Loucy (cell line): Measurements from ENCODE around the gene MEGF6.

Experiments
- H2AFZ ChIP-seq: fragments of 200-600 bp; sonication (generic); 2 replicates; pipeline ENCODE4 v1.6.0; 2016; ENCODE audit warnings: antibody characterized with exemption, mild to moderate bottlenecking, low read length, moderate library complexity
- H3F3A ChIP-seq: fragments of 200-600 bp; 2 replicates; pipeline ENCODE4 v1.6.0; 2016; ENCODE audit warnings: antibody characterized with exemption, low read depth, mild to moderate bottlenecking
- H3K27me3 ChIP-seq: fragments of 200-600 bp; sonication (generic); 2 replicates; pipeline ENCODE4 v1.6.1; 2014; ENCODE audit warnings: low read length, mild to moderate bottlenecking; ENCODE audit not compliant: insufficient read depth, poor library complexity, severe bottlenecking
- H3K36me3 ChIP-seq: fragments of 200-600 bp; sonication (generic); 2 replicates; pipeline ENCODE4 v1.6.1; 2016; ENCODE audit warnings: low read length; ENCODE audit not compliant: insufficient read depth
- H3K4me1 ChIP-seq: fragments of 200-600 bp; sonication (generic); 2 replicates; pipeline ENCODE4 v1.5.1; 2014; ENCODE audit warnings: low read length, mild to moderate bottlenecking; ENCODE audit not compliant: insufficient read depth, poor library complexity, severe bottlenecking
- H3K4me2 ChIP-seq: fragments of 200-600 bp; sonication (generic); 2 replicates; pipeline ENCODE4 v1.6.0; 2014; ENCODE audit warnings: antibody characterized with exemption, low read length, low read depth, mild to moderate bottlenecking; ENCODE audit not compliant: poor library complexity, severe bottlenecking
- H3K4me3 ChIP-seq: fragments of 200-600 bp; sonication (generic); 2 replicates; pipeline ENCODE4 v1.5.1; 2014; ENCODE audit warnings: low read length, mild to moderate bottlenecking, mixed read lengths; ENCODE audit not compliant: poor library complexity, severe bottlenecking
- H3K79me2 ChIP-seq: fragments of 200-600 bp; sonication (generic); 2 replicates; pipeline ENCODE4 v1.6.1; 2014; ENCODE audit warnings: low read length; ENCODE audit not compliant: insufficient read depth
- H3K9ac ChIP-seq: fragments of 200-600 bp; sonication (generic); 2 replicates; pipeline ENCODE4 v1.6.0; 2014; ENCODE audit warnings: mild to moderate bottlenecking, low read depth, low read length, moderate library complexity; ENCODE audit not compliant: poor library complexity, severe bottlenecking
- H3K9me2 ChIP-seq: fragments of 200-600 bp; sonication (generic); replicated peaks from 2 replicates; pipeline ENCODE4 v1.6.1; 2016; ENCODE audit warnings: low read depth, low read length, mixed read lengths
- H3K9me3 ChIP-seq: fragments of 200-600 bp; sonication (generic); 2 replicates; pipeline ENCODE4 v1.6.1; 2014; ENCODE audit warnings: mild to moderate bottlenecking, antibody characterized with exemption, low read length, low read depth; ENCODE audit not compliant: insufficient read depth
- H4K20me1 ChIP-seq: fragments of 200-600 bp; sonication (generic); 2 replicates; pipeline ENCODE4 v1.6.0; 2014; ENCODE audit warnings: antibody characterized with exemption, low read length, mild to moderate bottlenecking; ENCODE audit not compliant: insufficient read depth, poor library complexity, severe bottlenecking
- CTCF ChIP-seq: fragments of 200-600 bp; sonication (generic); conservative IDR thresholded peaks from 2 replicates; pipeline ENCODE4 v1.5.1; 2014; ENCODE audit warnings: mild to moderate bottlenecking, antibody characterized with exemption, low read length
- EZH2phosphoT487 ChIP-seq: fragments of 200-600 bp; IDR thresholded peaks from 2 replicates; pipeline ENCODE4 v1.6.1; 2018; ENCODE audit warnings: antibody characterized with exemption, mild to moderate bottlenecking, moderate library complexity, borderline replicate concordance

Gene MEGF6

GRCh38 chr1:3472906-3473305 is 138.4 kb downstream of the MEGF6 start:
- TF ChIP-seq EZH2phosphoT487 = no peak
- TF ChIP-seq CTCF = no peak
- Histone ChIP-seq H3K27me3 (no peaks in the 10 kb centered on the region), H3F3A (no peaks in the 10 kb centered on the region), H3K9me2 (no peaks in the 10 kb centered on the region), H2AFZ (no peak overlapping the region), H3K4me1 (no peaks in the 10 kb centered on the region), H3K4me3 (no peak overlapping the region), H3K9ac (no peak overlapping the region), H4K20me1 (no peaks in the 10 kb centered on the region), H3K36me3 (no peaks in the 10 kb centered on the region), H3K4me2 (no peak overlapping the region), H3K9me3 (no peaks in the 10 kb centered on the region), H3K79me2 (no peaks in the 10 kb centered on the region)

- Histone ChIP-seq H3K4me2 (no peak overlapping the region), H3K4me1 (no peaks in the 10 kb centered on the region), H3K36me3 (no peaks in the 10 kb centered on the region), H3K9ac (no peak overlapping the region), H3K9me3 (no peaks in the 10 kb centered on the region), H2AFZ (no peak overlapping the region), H3F3A (no peaks in the 10 kb centered on the region), H4K20me1 (no peaks in the 10 kb centered on the region), H3K79me2 (no peaks in the 10 kb centered on the region), H3K27me3 (no peaks in the 10 kb centered on the region), H3K4me3 (no peak overlapping the region), H3K9me2 (no peaks in the 10 kb centered on the region)
- TF ChIP-seq EZH2phosphoT487 = no peak
- TF ChIP-seq CTCF = no peak; the same call in 1 of the 2 replicates
Measured at GRCh38 chr1:3472088-3472850, 139.0 kb downstream of the MEGF6 start.

GRCh38 chr1:3471356-3472087 is 139.8 kb downstream of the MEGF6 start:
- Histone ChIP-seq H3K4me3 (no peak overlapping the region), H3K36me3 (no peaks in the 10 kb centered on the region), H4K20me1 (no peaks in the 10 kb centered on the region), H3F3A (no peaks in the 10 kb centered on the region), H3K9me3 (no peaks in the 10 kb centered on the region), H2AFZ (no peak overlapping the region), H3K79me2 (no peaks in the 10 kb centered on the region), H3K4me2 (no peak overlapping the region), H3K9ac (no peak overlapping the region), H3K4me1 (no peaks in the 10 kb centered on the region), H3K9me2 (no peaks in the 10 kb centered on the region), H3K27me3 (no peaks in the 10 kb centered on the region)
- TF ChIP-seq EZH2phosphoT487 (no peak), CTCF (peak; percentile 31)
